ENCODE data around the gene PSMD9.
"Not testable (repeated sequence)": the region's sequence is repeated elsewhere in the genome, so short reads cannot be mapped to it uniquely, and the experiment has no call there.

The PSMD9 gene

GRCh38 chr12:121926874-121927706 lies 38.5 kb downstream of the PSMD9 start:
- H3K4me2 ChIP-seq (ENCODE audit: low read depth, low read length, poor library complexity, severe bottlenecking): peak overlapping the region; percentile 52
- H4K20me1 ChIP-seq (ENCODE audit: low read depth, low read length): no peaks in the 10 kb centered on the region
- no peaks in the 10 kb centered on the region for H3K36me3 ChIP-seq (ENCODE audit: low read length)
- peak overlapping the region; percentile 14 for H2AFZ ChIP-seq (ENCODE audit: low read depth, low read length, severe bottlenecking)
- TF ChIP-seq EZH2phosphoT487 (conservative IDR thresholded peaks at IDR 0.05; ENCODE audit: low read length) (no peak), CTCF (IDR thresholded peaks at IDR 0.05; ENCODE audit: insufficient read depth, low read length, poor library complexity, severe bottlenecking) (no peak)
- no peaks in the 10 kb centered on the region for H3K9me3 ChIP-seq (ENCODE audit: insufficient read depth, low read length)
- H3K27ac ChIP-seq (ENCODE audit: low read depth, low read length): peak overlapping the region; percentile 73
- no peaks in the 10 kb centered on the region for H3K79me2 ChIP-seq (ENCODE audit: insufficient read depth, low read length)
- H3K4me3 ChIP-seq (ENCODE audit: insufficient read depth, low read length, poor library complexity, severe bottlenecking): no peak overlapping the region
- peaks cover 12% of the 10 kb centered on the region; the same call in 1 of the 2 replicates for H3F3A ChIP-seq (ENCODE audit: insufficient read depth)
- no peaks in the 10 kb centered on the region for H3K9me2 ChIP-seq (replicated peaks; ENCODE audit: insufficient read depth, low read length)
- H3K27me3 ChIP-seq (ENCODE audit: low read length): no peaks in the 10 kb centered on the region
- H3K9ac ChIP-seq (ENCODE audit: low read length): peak overlapping the region; percentile 37

GRCh38 chr12:121927813-121928212 lies 39.2 kb downstream of the PSMD9 start:
- H3K9me3 ChIP-seq (ENCODE audit: insufficient read depth, low read length): no peaks in the 10 kb centered on the region
- peak overlapping the region; percentile 37 for H3K9ac ChIP-seq (ENCODE audit: low read length)
- peaks cover 12% of the 10 kb centered on the region; the same call in 1 of the 2 replicates for H3F3A ChIP-seq (ENCODE audit: insufficient read depth)
- TF ChIP-seq CTCF (IDR thresholded peaks at IDR 0.05; ENCODE audit: insufficient read depth, low read length, poor library complexity, severe bottlenecking) (no peak), EZH2phosphoT487 (conservative IDR thresholded peaks at IDR 0.05; ENCODE audit: low read length) (no peak)
- no peaks in the 10 kb centered on the region for H3K27me3 ChIP-seq (ENCODE audit: low read length)
- H3K79me2 ChIP-seq (ENCODE audit: insufficient read depth, low read length): no peaks in the 10 kb centered on the region
- H2AFZ ChIP-seq (ENCODE audit: low read depth, low read length, severe bottlenecking): peak overlapping the region; percentile 14
- H3K27ac ChIP-seq (ENCODE audit: low read depth, low read length): peak overlapping the region; percentile 73
- no peaks in the 10 kb centered on the region for H3K9me2 ChIP-seq (replicated peaks; ENCODE audit: insufficient read depth, low read length)
- no peak overlapping the region for H3K4me3 ChIP-seq (ENCODE audit: insufficient read depth, low read length, poor library complexity, severe bottlenecking)
- H3K36me3 ChIP-seq (ENCODE audit: low read length): no peaks in the 10 kb centered on the region
- H3K4me2 ChIP-seq (ENCODE audit: low read depth, low read length, poor library complexity, severe bottlenecking): peak overlapping the region; percentile 52
- H4K20me1 ChIP-seq (ENCODE audit: low read depth, low read length): no peaks in the 10 kb centered on the region

- H4K20me1 ChIP-seq (ENCODE audit: low read depth, low read length); H3K79me2 ChIP-seq (ENCODE audit: insufficient read depth, low read length); H3K4me3 ChIP-seq (ENCODE audit: insufficient read depth, low read length, poor library complexity, severe bottlenecking); H3K36me3 ChIP-seq (ENCODE audit: low read length); H3K9ac ChIP-seq (ENCODE audit: low read length); H3K9me3 ChIP-seq (ENCODE audit: insufficient read depth, low read length); H3F3A ChIP-seq (ENCODE audit: insufficient read depth); H3K27me3 ChIP-seq (ENCODE audit: low read length); H2AFZ ChIP-seq (ENCODE audit: low read depth, low read length, severe bottlenecking); H3K9me2 ChIP-seq (replicated peaks; ENCODE audit: insufficient read depth, low read length); H3K27ac ChIP-seq (ENCODE audit: low read depth, low read length); H3K4me2 ChIP-seq (ENCODE audit: low read depth, low read length, poor library complexity, severe bottlenecking): not testable (repeated sequence)
Observed at GRCh38 chr12:121929545-121929944, 41.0 kb downstream of the PSMD9 start.

GRCh38 chr12:121930862-121931261 lies 42.3 kb downstream of the PSMD9 start:
- Histone ChIP-seq H3K79me2 (ENCODE audit: insufficient read depth, low read length) (no peaks in the 10 kb centered on the region), H3K27ac (ENCODE audit: low read depth, low read length) (no peak overlapping the region), H3K9ac (ENCODE audit: low read length) (no peak overlapping the region), H3K4me3 (ENCODE audit: insufficient read depth, low read length, poor library complexity, severe bottlenecking) (no peak overlapping the region), H3K27me3 (ENCODE audit: low read length) (no peaks in the 10 kb centered on the region), H2AFZ (ENCODE audit: low read depth, low read length, severe bottlenecking) (no peak overlapping the region), H3K9me3 (ENCODE audit: insufficient read depth, low read length) (no peaks in the 10 kb centered on the region), H3F3A (ENCODE audit: insufficient read depth) (peaks cover 6% of the 10 kb centered on the region; the same call in 1 of the 2 replicates), H3K4me2 (ENCODE audit: low read depth, low read length, poor library complexity, severe bottlenecking) (no peak overlapping the region), H3K9me2 (replicated peaks; ENCODE audit: insufficient read depth, low read length) (no peaks in the 10 kb centered on the region), H3K36me3 (ENCODE audit: low read length) (no peaks in the 10 kb centered on the region), H4K20me1 (ENCODE audit: low read depth, low read length) (no peaks in the 10 kb centered on the region)
- TF ChIP-seq EZH2phosphoT487 (conservative IDR thresholded peaks at IDR 0.05; ENCODE audit: low read length) (no peak), CTCF (IDR thresholded peaks at IDR 0.05; ENCODE audit: insufficient read depth, low read length, poor library complexity, severe bottlenecking) (no peak)

Measured in SU-DHL-6 (cell line).